WTC11 (cell line): ENCODE data around the gene ORM2. TPM values are rescaled to one million over a fixed set of nuclear protein-coding genes. Genes with fewer than 3 reads are reported as not detected.
A peak's percentile ranks its signal among the peaks of the same experiment; 100 is the strongest.

ENCODE experiments used
- ATAC-seq: fragments of 200-7000 bp; cut with Tn5 transposase; 2 replicates; pipeline ENCODE4 v1.10.0; 2021; ENCODE audit warnings: mild to moderate bottlenecking, moderate library complexity
- CTCF ChIA-PET: fragments of 300-600 bp; sonication (Branson Sonifier 250); formaldehyde crosslinking; loops from one replicate; lab custom pipeline; 2021; ENCODE audit warnings: antibody characterized with exemption; lab: Charles Lee
- POLR2A ChIA-PET: fragments of 350-600 bp; sonication (Branson Sonifier 250); formaldehyde crosslinking; loops from one replicate; lab custom pipeline; 2021; ENCODE audit warnings: antibody characterized with exemption; lab: Charles Lee
- DNase-seq: peaks from one replicate; pipeline ENCODE4 v3.0.0; 2021; ENCODE audit warnings: low spot score
- H3K27ac Mint-ChIP-seq: 2 replicates; pipeline ENCODE4 v1.8.0; 2021; ENCODE audit warnings: mixed read lengths
- H3K27me3 Mint-ChIP-seq: 2 replicates; pipeline ENCODE4 v1.8.0; 2021; ENCODE audit warnings: low read depth, mild to moderate bottlenecking, moderate library complexity, mixed read lengths
- H3K36me3 Mint-ChIP-seq: 2 replicates; pipeline ENCODE4 v1.8.0; 2021; ENCODE audit warnings: mixed read lengths
- H3K4me1 Mint-ChIP-seq: 2 replicates; pipeline ENCODE4 v1.8.0; 2022; ENCODE audit warnings: mixed read lengths
- H3K4me3 Mint-ChIP-seq: 2 replicates; pipeline ENCODE4 v1.8.0; 2021; ENCODE audit warnings: mild to moderate bottlenecking, moderate library complexity, mixed read lengths
- H3K9me3 Mint-ChIP-seq: 2 replicates; pipeline ENCODE4 v1.8.0; 2021; ENCODE audit warnings: mixed read lengths
- CBFB ChIP-seq: sonication (generic); formaldehyde crosslinking; IDR thresholded peaks from 2 replicates; pipeline ENCODE4 v1.8.1; 2022; ENCODE audit warnings: mild to moderate bottlenecking, low read depth, missing genetic modification reagents
- CREB1 ChIP-seq: sonication (generic); formaldehyde crosslinking; IDR thresholded peaks from 2 replicates; pipeline ENCODE4 v1.8.0; 2023; ENCODE audit warnings: mild to moderate bottlenecking, missing genetic modification reagents
- CREM ChIP-seq: sonication (generic); formaldehyde crosslinking; IDR thresholded peaks from 2 replicates; pipeline ENCODE4 v1.8.1; 2022; ENCODE audit warnings: mild to moderate bottlenecking, missing genetic modification reagents, moderate library complexity
- E2F1 ChIP-seq: sonication (generic); formaldehyde crosslinking; IDR thresholded peaks from 2 replicates; pipeline ENCODE4 v1.8.0; 2022; ENCODE audit warnings: mild to moderate bottlenecking, missing genetic modification reagents
- E2F4 ChIP-seq: sonication (generic); formaldehyde crosslinking; IDR thresholded peaks from 2 replicates; pipeline ENCODE4 v1.8.1; 2022; ENCODE audit warnings: low read depth, mild to moderate bottlenecking, moderate library complexity, missing genetic modification reagents, borderline replicate concordance
- EMX1 ChIP-seq: fragments of 250-450 bp; sonication (Bioruptor Pico); IDR thresholded peaks from 2 replicates; pipeline ENCODE4 v1.8.0; 2021; ENCODE audit warnings: mild to moderate bottlenecking
- ETV6 ChIP-seq: sonication (generic); formaldehyde crosslinking; IDR thresholded peaks from 2 replicates; pipeline ENCODE4 v1.8.1; 2022; ENCODE audit warnings: mild to moderate bottlenecking, missing genetic modification reagents
- FOXP1 ChIP-seq: sonication (generic); formaldehyde crosslinking; IDR thresholded peaks from 2 replicates; pipeline ENCODE4 v1.8.0; 2022; ENCODE audit warnings: missing genetic modification reagents, mild to moderate bottlenecking, moderate library complexity, borderline replicate concordance
- IRF1 ChIP-seq: sonication (generic); formaldehyde crosslinking; IDR thresholded peaks from 2 replicates; pipeline ENCODE4 v1.8.0; 2023; ENCODE audit warnings: missing genetic modification reagents
- NFATC4 ChIP-seq: fragments of 250-450 bp; sonication (Bioruptor Pico); IDR thresholded peaks from 2 replicates; pipeline ENCODE4 v1.9.0; 2021; ENCODE audit warnings: mild to moderate bottlenecking
- NFE2L1 ChIP-seq: sonication (generic); formaldehyde crosslinking; IDR thresholded peaks from 2 replicates; pipeline ENCODE4 v1.8.1; 2023; ENCODE audit warnings: missing genetic modification reagents
- NR1H2 ChIP-seq: sonication (generic); formaldehyde crosslinking; IDR thresholded peaks from 2 replicates; pipeline ENCODE4 v1.9.0; 2021; ENCODE audit warnings: mild to moderate bottlenecking, moderate library complexity, missing genetic modification reagents
- PREB ChIP-seq: sonication (generic); formaldehyde crosslinking; IDR thresholded peaks from 2 replicates; pipeline ENCODE4 v1.8.1; 2022; ENCODE audit warnings: mild to moderate bottlenecking, missing genetic modification reagents, moderate library complexity, borderline replicate concordance
- PRRX2 ChIP-seq: fragments of 250-450 bp; sonication (Bioruptor Pico); IDR thresholded peaks from 2 replicates; pipeline ENCODE4 v1.8.0; 2021; ENCODE audit warnings: mild to moderate bottlenecking
- TEAD1 ChIP-seq: sonication (generic); formaldehyde crosslinking; IDR thresholded peaks from 2 replicates; pipeline ENCODE4 v1.8.0; 2022; ENCODE audit warnings: mild to moderate bottlenecking, missing genetic modification reagents
- ZNF121 ChIP-seq: sonication (generic); formaldehyde crosslinking; IDR thresholded peaks from 2 replicates; pipeline ENCODE4 v1.8.0; 2023; ENCODE audit warnings: missing genetic modification reagents
- ZNF219 ChIP-seq: sonication (generic); formaldehyde crosslinking; IDR thresholded peaks from 2 replicates; pipeline ENCODE4 v1.8.0; 2023; ENCODE audit warnings: missing genetic modification reagents, mild to moderate bottlenecking, borderline replicate concordance
- ZNF317 ChIP-seq: sonication (generic); formaldehyde crosslinking; IDR thresholded peaks from 2 replicates; pipeline ENCODE4 v1.8.1; 2023; ENCODE audit warnings: low read depth, mild to moderate bottlenecking, moderate library complexity, missing genetic modification reagents, borderline replicate concordance
- ZNF423 ChIP-seq: fragments of 250-450 bp; sonication (Bioruptor Pico); IDR thresholded peaks from 2 replicates; pipeline ENCODE4 v2.1.2; 2022; ENCODE audit warnings: mild to moderate bottlenecking, moderate library complexity
- ZNF512 ChIP-seq: sonication (generic); formaldehyde crosslinking; IDR thresholded peaks from 2 replicates; pipeline ENCODE4 v1.8.1; 2022; ENCODE audit warnings: missing genetic modification reagents, borderline replicate concordance
- total RNA-seq: library from RNA; stranded (reverse); gene quantifications from 3 replicates; pipeline ENCODE4 v1.2.3, GENCODE V29; 2021
- TF ChIP-seq, protein P1 (sequence below): fragments of 250-450 bp; sonication (Bioruptor Pico); conservative IDR thresholded peaks from 2 replicates; pipeline ENCODE4 v1.9.0; 2021; ENCODE audit warnings: mild to moderate bottlenecking
- TF ChIP-seq, protein P2 (sequence below): sonication (generic); formaldehyde crosslinking; IDR thresholded peaks from 2 replicates; pipeline ENCODE4 v1.8.0; 2022; ENCODE audit warnings: mild to moderate bottlenecking, missing genetic modification reagents
- TF ChIP-seq, protein P3 (sequence below): sonication (generic); formaldehyde crosslinking; IDR thresholded peaks from 2 replicates; pipeline ENCODE4 v1.8.1; 2023; ENCODE audit warnings: mild to moderate bottlenecking, missing genetic modification reagents, moderate library complexity

ORM2 gene
- total RNA-seq, 1 experiment from 2014 or later: 1.6 TPM

GRCh38 chr9:114304416-114305188, 25.1 kb upstream of the ORM2 start:
- DNase-seq (peak; percentile 1), ATAC-seq (no peak)
- CTCF ChIA-PET: interaction anchor here (0.6 to 0.9 kb wide), 2 partner anchors 112 to 461 kb away, joined by 3 read pairs; no protein-coding TSS in a partner anchor
- H3K27me3 Mint-ChIP-seq: no peaks in the 10 kb centered on the region
- POLR2A ChIA-PET: no interaction called here
- H3K36me3 Mint-ChIP-seq: peaks cover 12% of the 10 kb centered on the region
- no peak for TF ChIP-seq ETV6 (CRISPR knock-in tag)
- TF ChIP-seq, protein P1, sequence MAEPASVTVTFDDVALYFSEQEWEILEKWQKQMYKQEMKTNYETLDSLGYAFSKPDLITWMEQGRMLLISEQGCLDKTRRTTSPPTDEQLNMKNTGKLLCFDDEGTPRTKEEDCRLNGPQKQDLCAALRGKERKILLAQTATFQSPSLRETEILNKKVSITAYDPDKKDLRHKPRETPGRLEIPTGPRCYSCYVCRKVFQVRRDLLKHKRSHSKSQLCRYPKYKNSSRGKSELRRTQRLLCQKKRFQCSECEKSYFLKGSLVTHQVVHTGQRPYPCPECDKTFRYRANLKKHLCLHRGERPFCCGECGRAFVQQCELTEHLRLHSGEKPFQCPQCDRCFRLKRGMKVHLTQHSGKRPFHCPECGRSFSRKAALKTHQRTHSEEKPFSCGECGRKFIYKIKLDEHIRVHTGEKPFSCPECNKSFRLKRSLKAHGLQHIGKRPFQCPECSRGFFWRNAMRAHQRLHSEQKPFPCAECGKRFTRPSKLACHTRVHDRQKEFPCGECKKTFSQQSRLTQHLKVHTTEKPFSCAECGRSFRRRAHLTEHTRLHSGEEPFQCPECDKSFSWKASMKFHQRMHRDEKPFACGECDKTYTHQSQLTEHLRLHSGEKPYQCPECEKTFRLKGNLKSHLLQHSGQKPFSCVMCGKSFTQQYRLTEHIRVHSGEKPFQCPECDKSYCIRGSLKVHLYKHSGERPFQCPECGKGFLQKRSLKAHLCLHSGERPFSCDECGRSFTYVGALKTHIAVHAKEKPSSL (CRISPR knock-in tag): no peak
- TF ChIP-seq, protein P2, sequence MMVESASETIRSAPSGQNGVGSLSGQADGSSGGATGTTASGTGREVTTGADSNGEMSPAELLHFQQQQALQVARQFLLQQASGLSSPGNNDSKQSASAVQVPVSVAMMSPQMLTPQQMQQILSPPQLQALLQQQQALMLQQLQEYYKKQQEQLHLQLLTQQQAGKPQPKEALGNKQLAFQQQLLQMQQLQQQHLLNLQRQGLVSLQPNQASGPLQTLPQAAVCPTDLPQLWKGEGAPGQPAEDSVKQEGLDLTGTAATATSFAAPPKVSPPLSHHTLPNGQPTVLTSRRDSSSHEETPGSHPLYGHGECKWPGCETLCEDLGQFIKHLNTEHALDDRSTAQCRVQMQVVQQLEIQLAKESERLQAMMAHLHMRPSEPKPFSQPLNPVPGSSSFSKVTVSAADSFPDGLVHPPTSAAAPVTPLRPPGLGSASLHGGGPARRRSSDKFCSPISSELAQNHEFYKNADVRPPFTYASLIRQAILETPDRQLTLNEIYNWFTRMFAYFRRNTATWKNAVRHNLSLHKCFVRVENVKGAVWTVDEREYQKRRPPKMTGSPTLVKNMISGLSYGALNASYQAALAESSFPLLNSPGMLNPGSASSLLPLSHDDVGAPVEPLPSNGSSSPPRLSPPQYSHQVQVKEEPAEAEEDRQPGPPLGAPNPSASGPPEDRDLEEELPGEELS (CRISPR knock-in tag): no peak
- TF ChIP-seq IRF1 (CRISPR knock-in tag): no peak
- TF ChIP-seq PRRX2: no peak
- TF ChIP-seq E2F4 (CRISPR knock-in tag): no peak
- TF ChIP-seq ZNF219 (CRISPR knock-in tag): no peak
- no peak for TF ChIP-seq EMX1 (CRISPR knock-in tag)
- TF ChIP-seq, protein P3, sequence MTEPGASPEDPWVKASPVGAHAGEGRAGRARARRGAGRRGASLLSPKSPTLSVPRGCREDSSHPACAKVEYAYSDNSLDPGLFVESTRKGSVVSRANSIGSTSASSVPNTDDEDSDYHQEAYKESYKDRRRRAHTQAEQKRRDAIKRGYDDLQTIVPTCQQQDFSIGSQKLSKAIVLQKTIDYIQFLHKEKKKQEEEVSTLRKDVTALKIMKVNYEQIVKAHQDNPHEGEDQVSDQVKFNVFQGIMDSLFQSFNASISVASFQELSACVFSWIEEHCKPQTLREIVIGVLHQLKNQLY: no peak
- TF ChIP-seq ZNF423: no peak
- no peak for TF ChIP-seq TEAD1
- TF ChIP-seq, all 79 proteins: peak for 0
- H3K4me3 Mint-ChIP-seq: no peak overlapping the region
- H3K9me3 Mint-ChIP-seq: no peaks in the 10 kb centered on the region
- 0 out of 2 replicates have a peak overlapping the region, but pooled peaks have one; percentile 55 for H3K27ac Mint-ChIP-seq
- 0 out of 2 replicates have a peak, but pooled peaks cover 3% of the 10 kb centered on the region for H3K4me1 Mint-ChIP-seq

DNA sequence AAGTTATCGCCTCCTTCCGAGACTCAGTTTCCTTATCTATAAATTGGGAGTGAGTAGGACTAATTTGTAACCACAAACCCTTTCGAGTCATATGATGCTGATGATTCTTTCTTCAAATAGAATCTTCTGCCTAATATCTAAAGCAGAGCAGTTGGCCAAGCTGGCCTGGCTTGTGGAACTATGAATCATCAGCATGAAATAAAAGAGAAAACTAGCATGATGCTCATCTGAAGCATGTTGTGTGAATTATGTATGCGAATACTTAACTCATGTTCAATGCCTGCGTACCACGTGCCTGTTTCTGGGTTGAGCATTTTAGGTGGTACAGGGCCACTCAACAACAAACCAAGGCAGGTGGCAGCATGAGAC, 21.8 kb upstream of the ORM2 start:
- ChIA-PET POLR2A (no interaction called here), CTCF (no interaction called here)
- H3K27me3 Mint-ChIP-seq: no peaks in the 10 kb centered on the region
- H3K36me3 Mint-ChIP-seq: peaks cover 11% of the 10 kb centered on the region
- H3K27ac Mint-ChIP-seq: no peak overlapping the region
- no peak for DNase-seq
- no peak for ATAC-seq
- H3K4me3 Mint-ChIP-seq: no peak overlapping the region
- H3K9me3 Mint-ChIP-seq: no peaks in the 10 kb centered on the region
- 0 out of 2 replicates have a peak, but pooled peaks cover 3% of the 10 kb centered on the region for H3K4me1 Mint-ChIP-seq
- TF ChIP-seq, protein P3: no peak
- TF ChIP-seq ZNF121 (no peak), ZNF512 (CRISPR knock-in tag) (no peak), FOXP1 (CRISPR knock-in tag) (no peak), NFE2L1 (CRISPR knock-in tag) (no peak), CREB1 (CRISPR knock-in tag) (no peak), CREM (CRISPR knock-in tag) (no peak), E2F1 (CRISPR knock-in tag) (no peak), ZNF317 (CRISPR knock-in tag) (no peak), CBFB (CRISPR knock-in tag) (no peak), PREB (no peak), NFATC4 (no peak), NR1H2 (CRISPR knock-in tag) (no peak)
